ENCODE results near the gene LTB4R. TPM values are rescaled to one million over a fixed set of nuclear protein-coding genes. Genes with fewer than 3 reads are reported as not detected.

The LTB4R gene
- 0.84 and 1.0 TPM in 2 replicates for total RNA-seq

GRCh38 chr14:24310646-24311604 lies at the start of gene LTB4R:
LTB4R (plus strand) TSS chr14:24311502; CDS start chr14:24315652, 4,150 bp downstream.

GRCh38 chr14:24262821-24263733 lies 48.2 kb upstream of the LTB4R start, which contains the start of gene TGM1:
TGM1 (minus strand) TSS chr14:24263177; CDS start chr14:24262352, 825 bp downstream.

GRCh38 chr14:24271134-24271833 lies 40.0 kb upstream of the LTB4R start, which contains the start of gene RABGGTA:
RABGGTA (minus strand) TSS chr14:24271597; CDS start chr14:24271115, 482 bp downstream.

GRCh38 chr14:24299255-24300191 lies 11.8 kb upstream of the LTB4R start, which contains the start of the genes DHRS1 and NOP9:
DHRS1 (minus strand) TSS chr14:24299780; CDS start chr14:24299106, 674 bp downstream.
NOP9 (plus strand) TSS chr14:24299850; CDS start chr14:24299955, 105 bp downstream.

GRCh38 chr14:24307575-24308341 lies 3.5 kb upstream of the LTB4R start, which contains the start of gene CIDEB:
CIDEB (minus strand) TSS chr14:24307977; CDS start chr14:24307858, 119 bp downstream.

GRCh38 chr14:24309538-24310264 lies 1.6 kb upstream of the LTB4R start, which contains the start of gene LTB4R2:
LTB4R2 (plus strand) TSS chr14:24310140; CDS start chr14:24310665, 525 bp downstream.

GRCh38 chr14:24334431-24335291 lies 23.4 kb downstream of the LTB4R start, which contains the start of gene ADCY4:
ADCY4 (minus strand) TSS chr14:24335071; CDS start chr14:24334652, 419 bp downstream.

GRCh38 chr14:24339284-24340151 lies 28.2 kb downstream of the LTB4R start, which contains the start of gene RIPK3:
RIPK3 (minus strand) TSS chr14:24339991; CDS start chr14:24339826, 165 bp downstream.

Other genes with a start within 250 kb of the LTB4R start
- gene CPNE6, start 239.9 kb upstream of the LTB4R start, total RNA-seq = not detected in 2 replicates
- gene PCK2, start 217.2 kb upstream of the LTB4R start, total RNA-seq = 63.3 and 65.6 TPM in 2 replicates
- 42.2 and 43.7 TPM in 2 replicates for gene DCAF11, start 196.7 kb upstream of the LTB4R start, total RNA-seq
- 0.59 and 2.9 TPM in 2 replicates for gene NRL, start 196.6 kb upstream of the LTB4R start, total RNA-seq
- gene FITM1, start 180.8 kb upstream of the LTB4R start, total RNA-seq = not detected in 2 replicates
- 128 and 137 TPM in 2 replicates for gene PSME1, start 175.3 kb upstream of the LTB4R start, total RNA-seq
- 31.4 and 38.4 TPM in 2 replicates for gene EMC9, start 169.9 kb upstream of the LTB4R start, total RNA-seq
- 70.1 and 79.7 TPM in 2 replicates for gene PSME2, start 164.9 kb upstream of the LTB4R start, total RNA-seq
- 49.9 and 53.7 TPM in 2 replicates for gene RNF31, start 164.0 kb upstream of the LTB4R start, total RNA-seq
- gene IRF9, start 150.2 kb upstream of the LTB4R start, total RNA-seq = 36.3 and 39.8 TPM in 2 replicates
- gene REC8, start 139.4 kb upstream of the LTB4R start, total RNA-seq = 54.3 and 64.6 TPM in 2 replicates
- 56.5 and 58.6 TPM in 2 replicates for gene IPO4, start 122.7 kb upstream of the LTB4R start, total RNA-seq
- gene TM9SF1, start 116.1 kb upstream of the LTB4R start, total RNA-seq = 58.4 and 59.5 TPM in 2 replicates
- 0.17 TPM in 1 of 2 replicates, not detected in the other for gene TSSK4, start 105.8 kb upstream of the LTB4R start, total RNA-seq
- 32.4 and 48.6 TPM in 2 replicates for gene CHMP4A, start 98.0 kb upstream of the LTB4R start, total RNA-seq
- 18.2 and 19.6 TPM in 2 replicates for gene MDP1, start 95.4 kb upstream of the LTB4R start, total RNA-seq
- gene NEDD8, start 79.1 kb upstream of the LTB4R start, total RNA-seq = 234 and 246 TPM in 2 replicates
- gene GMPR2, start 78.6 kb upstream of the LTB4R start, total RNA-seq = 53.1 and 54.3 TPM in 2 replicates
- 52.6 and 56.7 TPM in 2 replicates for gene TINF2, start 68.9 kb upstream of the LTB4R start, total RNA-seq
- 0.45 and 1.2 TPM in 2 replicates for gene TGM1, start 48.3 kb upstream of the LTB4R start, total RNA-seq
- 32.1 and 33.9 TPM in 2 replicates for gene RABGGTA, start 39.9 kb upstream of the LTB4R start, total RNA-seq
- 27.4 and 28.2 TPM in 2 replicates for gene DHRS1, start 11.7 kb upstream of the LTB4R start, total RNA-seq
- 17.2 and 18.5 TPM in 2 replicates for gene NOP9, start 11.7 kb upstream of the LTB4R start, total RNA-seq
- 1.3 and 1.8 TPM in 2 replicates for gene CIDEB, start 3.5 kb upstream of the LTB4R start, total RNA-seq
- 1.0 and 3.0 TPM in 2 replicates for gene LTB4R2, start 1.4 kb upstream of the LTB4R start, total RNA-seq
- gene ADCY4, start 23.6 kb downstream of the LTB4R start, total RNA-seq = 0.15 and 0.17 TPM in 2 replicates
- gene RIPK3, start 28.5 kb downstream of the LTB4R start, total RNA-seq = 0.45 and 0.84 TPM in 2 replicates
- 25.4 and 28.4 TPM in 2 replicates for gene NFATC4, start 56.7 kb downstream of the LTB4R start, total RNA-seq
- gene NYNRIN, start 87.5 kb downstream of the LTB4R start, total RNA-seq = 7.9 and 9.6 TPM in 2 replicates
- 0.34 and 0.74 TPM in 2 replicates for gene CBLN3, start 118.2 kb downstream of the LTB4R start, total RNA-seq
- 23.9 and 27.1 TPM in 2 replicates for gene KHNYN, start 118.5 kb downstream of the LTB4R start, total RNA-seq
- gene SDR39U1, start 131.3 kb downstream of the LTB4R start, total RNA-seq = 18.8 and 24.2 TPM in 2 replicates
- not detected in 2 replicates for gene CMA1, start 196.8 kb downstream of the LTB4R start, total RNA-seq